Psoas muscle (tissue), 8 donors: ENCODE results near the gene FGGY. TPM values are rescaled to one million over a fixed set of nuclear protein-coding genes. Genes with fewer than 3 reads are reported as not detected.

Experiments
- ATAC-seq, 4 donors: fragments of 200-7000 bp; cut with Tn5 transposase; one replicate each; pipeline ENCODE4 v1.9.1; 2020; ENCODE audit warnings: moderate library complexity in 3 of 4, mild to moderate bottlenecking in 2 of 4
- DNase-seq, 2 donors: peaks; one replicate each; pipeline ENCODE4 v3.0.0-alpha.2; 2020
- H3K27ac ChIP-seq: fragments of 200-600 bp; one replicate; pipeline ENCODE4 v1.8.0; 2022
- H3K27me3 ChIP-seq, 3 donors: fragments of 200-600 bp in 1 of 3; one replicate each; pipeline versions ENCODE4 v1.6.1 to v1.8.0; 2013 to 2022; ENCODE audit warnings: low read length in 2 of 3, mild to moderate bottlenecking in 2 of 3, moderate library complexity in 1 of 3; ENCODE audit not compliant: insufficient read depth in 3 of 3
- H3K36me3 ChIP-seq, 2 donors: fragments of 200-600 bp in 1 of 2; one replicate each; pipeline versions ENCODE4 v1.6.1 to v1.8.0; 2013 to 2022; ENCODE audit warnings: low read depth in 1 of 2, mild to moderate bottlenecking in 1 of 2, moderate library complexity in 1 of 2; ENCODE audit not compliant: insufficient read depth in 1 of 2
- H3K4me1 ChIP-seq: fragments of 200-600 bp; one replicate; pipeline ENCODE4 v1.8.0; 2022
- H3K4me3 ChIP-seq: fragments of 200-600 bp; one replicate; pipeline ENCODE4 v1.8.0; 2022; ENCODE audit warnings: mild to moderate bottlenecking
- H3K9me3 ChIP-seq: fragments of 200-600 bp; one replicate; pipeline ENCODE4 v1.8.0; 2022
- WGBS, 3 donors: extraction: QIAGEN DNeasy Blood & Tissue Kit; methylation state at CpG; one replicate each; pipeline versions ENCODE4 v1.1.6 to v1.1.7; 2013; 5-methylcytosine and 5-hydroxymethylcytosine counted together
- intact Hi-C, 2 donors: fragments of 100-400 bp; cut with DNase I; formaldehyde crosslinking; loops; one replicate each; pipeline versions ENCODE4 v1.11.0 to v1.14.2; 2022
- polyA plus RNA-seq, 3 donors: library from polyadenylated mRNA; stranded (reverse); fragments of 200-250 nt; gene quantifications; one replicate each; pipeline ENCODE4 v1.2.3, GENCODE V29; 2013
- total RNA-seq, 4 donors: library from RNA; stranded (reverse); fragmentation: NEBNext Ultra II Directional in 2 of 4; extraction: Animal tissue kit (Norgen Biotek cat#: 25700) in 2 of 4; gene quantifications; one replicate each; pipeline versions ENCODE4 v1.2.1 to v1.2.4, GENCODE V29; 2021 to 2023
- TF ChIP-seq, protein P1 (sequence below): fragments of 200-600 bp; IDR thresholded peaks from one replicate; pipeline ENCODE4 v1.8.0; 2022; ENCODE audit warnings: antibody characterized with exemption
- donor health status: healthy with polysubstance abuse.
- donor health status: DM: no; HTN: no; CAD: no; lungs with moderate emphysema.
- donor health status: Bipolar disorder and iron deficiency.
- donor health status: healthy.
- donor health status: DM: yes; HTN: yes; CAD: no.
- donor health status: DM: no; HTN: no; CAD: no.
- donor health status: DM: no; HTN: no; CAD: no.
- donor health status: DM: yes; HTN: yes; CAD: no.

The FGGY gene
- total and polyA plus RNA-seq, 7 donors, result 11.9 to 72.2 (median 46.5) TPM

DNA sequence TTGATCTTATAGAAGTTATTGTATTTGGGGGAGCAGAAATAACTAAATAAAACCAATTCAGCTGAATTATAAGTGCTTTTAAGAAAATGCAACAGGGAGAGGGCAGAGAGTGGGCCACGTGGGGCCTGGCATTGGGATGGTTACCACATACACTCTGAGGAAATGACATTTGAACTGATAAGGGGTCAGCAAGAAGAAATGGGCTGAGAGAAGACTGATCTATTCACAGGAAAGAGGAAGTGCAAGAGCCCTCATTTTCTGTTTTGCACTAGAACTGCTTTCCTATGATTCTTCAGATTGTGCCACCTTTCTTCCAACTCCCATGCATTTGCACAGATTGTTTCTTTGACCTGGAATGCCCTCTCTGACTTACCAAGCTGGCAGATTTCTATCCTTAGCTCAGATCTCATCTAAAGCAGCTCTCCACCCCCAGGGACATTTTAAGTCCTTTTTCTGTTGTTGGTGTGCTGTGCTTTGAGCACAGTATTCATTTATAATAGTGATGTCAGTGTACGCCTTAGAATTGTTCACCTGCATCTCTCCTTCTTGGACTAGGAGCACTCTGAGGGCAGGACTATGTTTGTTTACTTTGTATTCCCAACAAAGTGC, 115.9 kb downstream of the FGGY start:
- DNase-seq, result no peak
- Histone ChIP-seq H3K27ac (peak overlapping the region; percentile 69), H3K27me3 (no peaks in the 10 kb centered on the region), H3K4me3 (no peak overlapping the region), H3K9me3 (no peaks in the 10 kb centered on the region), H3K4me1 (peaks cover 71% of the 10 kb centered on the region), H3K36me3 (no peaks in the 10 kb centered on the region)
- TF ChIP-seq, protein P1, sequence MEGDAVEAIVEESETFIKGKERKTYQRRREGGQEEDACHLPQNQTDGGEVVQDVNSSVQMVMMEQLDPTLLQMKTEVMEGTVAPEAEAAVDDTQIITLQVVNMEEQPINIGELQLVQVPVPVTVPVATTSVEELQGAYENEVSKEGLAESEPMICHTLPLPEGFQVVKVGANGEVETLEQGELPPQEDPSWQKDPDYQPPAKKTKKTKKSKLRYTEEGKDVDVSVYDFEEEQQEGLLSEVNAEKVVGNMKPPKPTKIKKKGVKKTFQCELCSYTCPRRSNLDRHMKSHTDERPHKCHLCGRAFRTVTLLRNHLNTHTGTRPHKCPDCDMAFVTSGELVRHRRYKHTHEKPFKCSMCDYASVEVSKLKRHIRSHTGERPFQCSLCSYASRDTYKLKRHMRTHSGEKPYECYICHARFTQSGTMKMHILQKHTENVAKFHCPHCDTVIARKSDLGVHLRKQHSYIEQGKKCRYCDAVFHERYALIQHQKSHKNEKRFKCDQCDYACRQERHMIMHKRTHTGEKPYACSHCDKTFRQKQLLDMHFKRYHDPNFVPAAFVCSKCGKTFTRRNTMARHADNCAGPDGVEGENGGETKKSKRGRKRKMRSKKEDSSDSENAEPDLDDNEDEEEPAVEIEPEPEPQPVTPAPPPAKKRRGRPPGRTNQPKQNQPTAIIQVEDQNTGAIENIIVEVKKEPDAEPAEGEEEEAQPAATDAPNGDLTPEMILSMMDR, result no peak
- peak in 3 of 4 donors; percentile 58 to 78 (median 60) for ATAC-seq
- intact Hi-C loops, result loop anchor here in 1 of 2 donors (5.0 kb wide), 1 partner anchor 104 kb away; no protein-coding TSS in a partner anchor
- WGBS, 3 donors, result 34 to 55% (median 34%) methylated on average over 2 of the region's 2 CpGs

DNA sequence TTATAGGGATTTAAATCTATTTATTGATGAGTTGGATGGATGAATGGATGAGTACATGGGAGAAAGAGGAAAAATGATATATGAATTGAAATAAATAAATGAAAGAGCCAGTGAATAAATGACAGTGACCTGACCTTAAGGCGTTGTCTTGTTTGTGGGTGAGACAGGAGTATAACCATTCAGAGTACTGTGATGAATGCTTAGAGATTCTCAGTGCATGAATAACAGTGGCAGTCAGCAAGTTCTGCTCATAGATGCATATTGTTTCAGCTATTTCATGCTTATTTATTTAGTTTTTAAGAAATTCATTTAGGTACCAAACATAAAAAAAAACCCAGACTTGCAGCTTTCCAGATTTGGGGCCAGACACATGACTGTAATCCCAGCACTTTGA, 116.4 kb downstream of the FGGY start:
- Histone ChIP-seq H3K27me3 (no peaks in the 10 kb centered on the region), H3K36me3 (no peaks in the 10 kb centered on the region), H3K4me3 (no peak overlapping the region), H3K27ac (peak overlapping the region; percentile 69), H3K4me1 (peaks cover 71% of the 10 kb centered on the region), H3K9me3 (no peaks in the 10 kb centered on the region)
- intact Hi-C loops, result loop anchor here in 1 of 2 donors (5.0 kb wide), 1 partner anchor 104 kb away; no protein-coding TSS in a partner anchor
- 91 to 95% (median 93%) methylated on average over 1 of the region's 1 CpG for WGBS, 3 donors
- DNase-seq, result no peak
- TF ChIP-seq, protein P1, result no peak
- no peak for ATAC-seq

DNA sequence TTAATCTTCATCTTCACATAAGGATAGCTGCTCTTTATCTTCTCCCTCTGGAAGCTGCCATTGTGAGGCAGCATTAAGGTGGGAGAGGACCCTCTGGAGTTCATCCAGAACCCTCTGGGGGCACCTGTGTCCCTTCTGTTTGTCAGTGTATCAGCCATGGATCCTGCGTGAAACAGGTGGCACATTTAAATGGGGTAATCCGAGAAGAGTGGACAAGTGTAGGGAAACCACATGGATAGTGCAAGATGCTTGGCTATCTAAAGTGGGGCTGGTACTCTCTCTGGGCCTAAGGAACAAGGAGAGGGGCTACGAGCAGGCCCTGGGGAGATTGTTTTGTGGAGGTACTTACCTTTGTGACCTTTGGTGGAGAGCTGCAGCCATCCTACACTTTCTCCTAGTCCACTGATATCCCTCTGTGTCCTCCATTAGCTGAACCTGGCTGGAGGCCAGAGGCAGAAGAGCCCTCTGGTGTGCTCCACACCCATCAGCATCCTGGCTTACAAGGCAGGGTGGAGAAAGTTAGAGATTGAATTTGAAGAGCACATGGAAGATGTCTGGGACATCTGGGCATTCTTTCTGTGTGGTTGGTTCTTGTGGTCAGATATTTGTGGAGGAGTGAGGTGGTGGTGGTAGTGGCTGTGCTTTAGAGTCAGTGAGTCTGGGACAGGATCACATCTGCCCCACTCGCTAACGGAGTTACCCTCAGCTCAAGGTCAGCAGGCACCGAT, 117.7 kb downstream of the FGGY start:
- Histone ChIP-seq H3K4me1 (peaks cover 70% of the 10 kb centered on the region), H3K4me3 (no peak overlapping the region), H3K9me3 (no peaks in the 10 kb centered on the region), H3K27me3 (no peaks in the 10 kb centered on the region), H3K27ac (no peak overlapping the region), H3K36me3 (no peaks in the 10 kb centered on the region)
- TF ChIP-seq, protein P1, result no peak
- intact Hi-C loops, result loop anchor here in 1 of 2 donors (5.0 kb wide), 1 partner anchor 103 kb away; no protein-coding TSS in a partner anchor
- WGBS, 3 donors, result 79 to 90% (median 84%) methylated on average over 6 of the region's 6 CpGs
- ATAC-seq (peak in 3 of 4 donors; percentile 17 to 45 (median 21)), DNase-seq (no peak)

DNA sequence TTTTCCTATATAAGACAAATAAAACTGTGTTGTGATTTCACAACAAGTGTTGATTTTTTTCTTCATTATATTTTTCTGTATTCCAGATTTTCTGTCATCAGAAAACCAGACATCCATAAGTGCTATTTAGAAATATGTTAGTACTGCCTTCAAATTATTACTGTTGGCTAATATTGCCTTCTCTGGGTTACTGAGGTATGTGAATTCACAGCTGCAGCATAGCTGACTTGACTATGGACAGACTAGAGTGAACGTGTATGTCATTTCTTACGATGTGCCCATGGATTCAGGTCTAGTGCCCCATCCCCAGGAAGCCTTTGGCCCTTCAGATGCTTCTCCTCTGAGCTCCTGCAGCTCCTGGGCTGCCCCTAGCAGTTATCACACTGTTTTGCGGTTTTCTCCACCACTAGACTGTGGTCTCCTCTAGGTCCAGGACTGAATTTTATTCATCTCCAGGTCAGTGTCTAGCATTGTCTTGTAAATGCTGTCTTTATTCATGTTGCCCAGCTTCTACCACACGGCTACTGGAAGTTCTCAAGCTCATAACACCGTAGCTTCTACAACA, 118.5 kb downstream of the FGGY start:
- WGBS, 3 donors, result 82 to 92% (median 87%) methylated on average over 5 of the region's 5 CpGs

More for the DNA sequence above, 118.5 kb downstream of the FGGY start:
- DNase-seq (no peak), ATAC-seq (no peak)
- TF ChIP-seq, protein P1, result no peak
- Histone ChIP-seq H3K4me3 (no peak overlapping the region), H3K27ac (no peak overlapping the region), H3K4me1 (peaks cover 67% of the 10 kb centered on the region), H3K9me3 (no peaks in the 10 kb centered on the region), H3K27me3 (no peaks in the 10 kb centered on the region), H3K36me3 (no peaks in the 10 kb centered on the region)
- intact Hi-C loops, result no loop called here
